ENCODE data around the gene MARS1.

- TF ChIP-seq CTCF (IDR thresholded peaks at IDR 0.05) (no peak), POLR2A (IDR thresholded peaks at IDR 0.05; ENCODE audit: low read depth) (no peak)
Observed at GRCh38 chr12:57475271-57476161, 12.4 kb upstream of the MARS1 start.

Measured in esophagus muscularis mucosa (tissue), 3 donors.